ENCODE measurements around the gene KIAA1217. TPM values are rescaled to one million over a fixed set of nuclear protein-coding genes. Genes with fewer than 3 reads are reported as not detected.

The KIAA1217 gene
- polyA plus RNA-seq, 5 donors, result 46.2 to 67.2 (median 55.2) TPM

DNA sequence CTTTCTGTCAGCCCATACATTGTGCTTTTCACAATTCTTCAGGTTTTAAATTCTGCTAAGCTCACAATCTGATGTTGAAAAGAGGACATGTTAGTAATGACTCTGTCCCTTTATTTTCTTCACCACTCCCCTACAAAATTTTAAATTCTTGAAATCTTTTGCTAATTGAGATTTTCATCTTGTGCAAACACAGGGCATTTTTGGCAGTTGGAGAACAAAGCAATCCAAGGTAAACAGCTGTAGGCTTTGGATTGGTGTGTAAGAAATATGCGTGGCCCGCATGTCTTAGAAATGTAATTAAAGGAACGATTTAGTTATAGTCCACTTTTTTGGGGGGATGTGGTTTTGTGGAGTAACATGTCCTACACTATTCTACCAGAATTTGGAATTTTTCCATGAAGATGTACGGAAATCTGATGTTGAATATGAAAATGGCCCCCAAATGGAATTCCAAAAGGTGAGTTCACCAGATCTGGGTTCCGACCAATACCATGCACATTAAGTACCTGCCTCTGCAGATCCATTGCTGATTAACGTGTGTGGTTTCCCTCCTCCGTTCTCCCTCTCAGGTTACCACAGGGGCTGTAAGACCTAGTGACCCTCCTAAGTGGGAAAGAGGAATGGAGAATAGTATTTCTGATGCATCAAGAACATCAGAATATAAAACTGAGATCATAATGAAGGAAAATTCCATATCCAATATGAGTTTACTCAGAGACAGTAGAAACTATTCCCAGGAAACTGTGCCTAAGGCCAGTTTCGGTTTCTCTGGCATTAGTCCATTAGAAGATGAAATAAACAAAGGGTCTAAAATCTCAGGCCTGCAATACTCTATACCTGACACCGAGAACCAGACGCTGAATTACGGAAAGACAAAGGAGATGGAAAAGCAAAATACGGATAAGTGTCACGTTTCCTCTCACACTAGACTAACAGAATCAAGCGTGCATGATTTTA, 333.7 kb downstream of the KIAA1217 start:
- no peak for DNase-seq

DNA sequence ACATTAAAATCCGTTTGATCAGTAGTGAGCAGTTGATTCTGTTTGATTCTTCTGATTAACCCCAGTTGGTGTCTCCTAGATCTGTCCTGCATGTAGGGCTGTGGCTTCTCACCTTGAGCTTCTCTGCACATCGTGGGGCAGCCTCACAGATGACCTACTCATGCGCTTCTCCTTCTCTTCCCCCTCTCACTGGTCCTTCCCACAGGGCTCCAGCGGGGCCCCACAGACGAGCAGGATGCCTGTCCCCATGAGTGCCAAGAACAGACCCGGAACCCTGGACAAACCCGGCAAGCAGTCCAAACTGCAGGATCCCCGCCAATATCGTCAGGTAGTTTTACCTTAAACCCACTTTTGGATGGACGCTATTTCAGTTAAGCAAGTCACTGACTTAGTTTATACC, 335.8 kb downstream of the KIAA1217 start:
- no peak for DNase-seq

DNA sequence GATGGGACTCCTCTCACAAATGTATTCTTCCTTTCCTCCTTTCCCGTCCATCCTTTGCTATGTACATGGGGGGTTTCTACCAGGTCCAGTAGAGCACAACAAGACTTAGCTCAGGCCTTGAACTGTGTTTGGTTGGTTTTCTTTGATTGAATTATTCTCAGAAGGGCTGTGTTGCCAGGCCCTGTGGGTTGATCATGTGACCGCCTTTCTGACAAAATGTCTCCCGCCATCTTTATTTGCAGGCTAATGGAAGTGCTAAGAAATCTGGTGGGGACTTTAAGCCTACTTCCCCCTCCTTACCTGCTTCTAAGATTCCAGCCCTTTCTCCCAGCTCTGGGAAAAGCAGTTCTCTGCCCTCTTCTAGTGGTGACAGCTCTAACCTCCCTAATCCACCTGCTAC, 336.6 kb downstream of the KIAA1217 start:
- DNase-seq, result no peak

DNA sequence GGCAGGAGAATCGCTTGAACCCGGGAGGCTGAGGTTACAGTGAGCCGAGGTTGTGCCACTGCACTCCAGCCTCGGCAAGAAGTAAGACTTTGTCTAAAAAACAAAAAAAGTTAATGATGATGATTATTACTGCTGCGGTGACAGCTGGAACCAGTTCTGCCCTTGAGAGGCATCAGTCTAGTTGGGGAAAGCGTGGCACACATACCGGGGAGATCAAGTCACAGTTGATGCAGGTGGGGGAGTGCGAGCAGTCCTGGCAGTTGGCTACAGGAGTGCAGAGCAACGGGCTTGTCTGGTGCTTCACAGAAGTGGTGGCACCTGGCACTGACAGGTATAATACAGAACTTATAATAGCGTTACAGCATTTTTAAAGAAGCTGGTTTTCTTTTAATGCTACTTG, 341.7 kb downstream of the KIAA1217 start:
- DNase-seq, result no peak

DNA sequence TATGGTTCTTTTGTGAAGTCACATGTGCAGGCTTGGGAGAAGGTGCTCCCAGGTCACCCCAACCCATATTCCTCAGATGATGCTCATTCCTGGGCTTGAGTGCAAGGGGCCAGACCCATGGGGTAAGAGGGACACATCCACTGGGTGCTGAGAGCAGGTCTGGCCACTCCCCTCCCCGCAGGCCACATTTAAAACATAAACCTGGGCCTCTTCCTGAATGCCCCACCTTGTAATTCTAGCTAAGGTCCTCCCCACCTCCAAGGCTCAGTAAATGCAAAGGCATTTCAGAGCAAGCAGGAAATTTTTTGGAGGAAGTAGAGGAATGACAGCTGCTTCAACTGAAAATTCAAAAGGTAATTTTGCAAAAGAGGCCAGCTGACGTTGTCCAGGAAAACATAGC, 342.2 kb downstream of the KIAA1217 start:
- no peak for DNase-seq

DNA sequence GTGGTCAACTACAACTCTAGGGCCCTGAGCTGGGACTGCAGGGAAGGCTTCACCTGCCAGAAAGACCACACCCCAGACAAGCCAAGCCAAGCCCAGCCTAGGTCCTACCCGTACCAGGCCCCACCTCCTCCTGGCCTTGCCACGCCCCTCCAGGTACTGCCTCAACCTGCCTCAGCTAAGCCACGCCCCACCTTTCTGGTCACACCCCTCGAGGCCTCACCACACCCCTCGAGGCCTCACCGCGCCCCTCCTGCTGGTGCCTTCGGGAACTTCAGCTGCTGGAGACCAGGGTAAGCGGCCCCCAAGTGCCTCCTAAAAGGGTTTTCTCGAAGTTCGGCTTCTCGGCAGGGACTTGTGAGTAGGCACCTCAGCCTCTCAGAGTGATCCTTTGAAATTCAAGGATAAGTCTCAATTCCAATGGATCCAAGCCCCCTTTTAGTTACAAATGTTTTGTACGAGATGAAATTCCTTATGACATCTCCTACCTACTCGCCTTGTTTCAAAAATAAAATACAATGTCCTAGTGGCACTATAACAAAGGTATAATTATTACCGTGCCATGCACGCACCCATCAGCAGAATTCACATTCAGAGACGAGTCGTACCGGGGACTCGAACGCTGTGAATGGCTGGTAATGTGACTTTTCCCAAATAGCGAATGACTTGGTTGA, 343.5 kb downstream of the KIAA1217 start:
- DNase-seq, result no peak

DNA sequence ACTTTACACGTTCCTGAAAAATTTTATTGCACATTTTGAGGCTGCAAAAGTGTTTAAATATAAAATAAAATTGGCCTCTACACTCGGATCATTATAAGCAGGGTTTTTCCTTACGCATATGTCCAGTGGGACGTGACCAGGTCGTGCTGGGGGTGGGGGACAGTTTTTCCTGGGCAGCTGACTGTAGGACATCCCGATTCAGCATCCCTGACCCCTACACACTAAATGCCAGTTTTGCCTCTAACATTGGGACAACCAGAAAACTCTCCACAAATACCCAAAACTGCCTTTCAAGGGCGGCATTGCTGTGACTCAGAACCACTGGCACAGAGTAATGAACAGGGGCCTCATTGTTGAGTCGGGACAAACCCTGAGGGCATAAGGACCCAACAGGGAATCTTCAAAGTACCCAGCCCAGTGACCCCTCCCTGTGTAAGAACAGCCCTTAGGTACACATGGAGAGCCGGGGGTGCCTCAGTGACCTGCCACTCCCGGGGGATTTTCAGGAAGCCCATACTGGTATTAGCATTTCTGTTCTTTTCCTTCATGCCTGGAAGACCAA, 344.2 kb downstream of the KIAA1217 start:
- DNase-seq, result no peak

DNA sequence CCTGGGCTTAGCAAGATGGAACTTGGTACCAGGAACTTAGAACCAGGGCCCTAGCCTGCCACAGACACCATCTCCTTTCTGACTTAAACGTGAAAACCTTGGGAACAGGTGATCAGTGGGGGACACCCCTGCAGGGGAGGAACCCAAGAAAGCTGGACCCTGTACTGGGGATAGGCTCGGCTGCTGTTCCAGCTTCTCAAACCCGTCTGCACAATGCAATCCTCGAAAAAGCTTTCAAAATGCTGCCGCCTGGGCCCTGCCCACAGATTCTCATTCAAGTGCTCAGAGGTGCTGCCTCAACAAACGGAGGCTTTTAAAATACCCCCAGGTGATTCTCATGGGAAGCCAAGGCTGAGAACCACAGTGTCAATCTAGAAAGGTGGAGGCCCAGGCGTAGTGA, 345.1 kb downstream of the KIAA1217 start:
- DNase-seq, result no peak

DNA sequence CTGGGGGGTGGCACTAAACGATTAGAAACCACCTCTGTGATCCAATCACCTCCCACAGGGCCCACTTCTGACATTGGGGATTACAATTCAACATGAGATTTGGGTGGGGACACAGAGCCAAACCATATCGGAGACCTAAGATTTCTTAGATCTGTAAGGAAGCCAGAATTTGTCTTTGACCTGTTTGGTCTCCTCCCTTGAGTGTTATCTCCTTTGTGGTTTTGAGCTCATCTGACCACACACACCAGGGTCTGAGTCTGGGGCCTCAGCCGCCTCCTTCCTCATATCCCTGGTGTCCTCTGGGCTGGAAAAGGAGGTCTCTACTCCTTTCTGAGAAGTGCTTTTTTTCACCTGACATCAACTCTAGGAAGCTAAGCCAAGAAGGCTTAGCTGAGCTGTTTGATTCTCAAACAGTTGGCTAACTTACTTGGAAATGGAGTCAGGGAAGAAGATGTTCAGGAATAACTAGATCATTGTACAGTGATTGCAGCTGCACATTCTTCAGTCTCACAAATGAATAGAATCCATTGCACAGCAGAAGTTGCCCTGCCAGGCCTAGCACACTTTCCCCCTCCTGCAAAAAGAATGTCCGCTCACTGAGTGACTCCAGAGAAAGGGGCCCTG, 347.3 kb downstream of the KIAA1217 start:
- DNase-seq, result no peak

DNA sequence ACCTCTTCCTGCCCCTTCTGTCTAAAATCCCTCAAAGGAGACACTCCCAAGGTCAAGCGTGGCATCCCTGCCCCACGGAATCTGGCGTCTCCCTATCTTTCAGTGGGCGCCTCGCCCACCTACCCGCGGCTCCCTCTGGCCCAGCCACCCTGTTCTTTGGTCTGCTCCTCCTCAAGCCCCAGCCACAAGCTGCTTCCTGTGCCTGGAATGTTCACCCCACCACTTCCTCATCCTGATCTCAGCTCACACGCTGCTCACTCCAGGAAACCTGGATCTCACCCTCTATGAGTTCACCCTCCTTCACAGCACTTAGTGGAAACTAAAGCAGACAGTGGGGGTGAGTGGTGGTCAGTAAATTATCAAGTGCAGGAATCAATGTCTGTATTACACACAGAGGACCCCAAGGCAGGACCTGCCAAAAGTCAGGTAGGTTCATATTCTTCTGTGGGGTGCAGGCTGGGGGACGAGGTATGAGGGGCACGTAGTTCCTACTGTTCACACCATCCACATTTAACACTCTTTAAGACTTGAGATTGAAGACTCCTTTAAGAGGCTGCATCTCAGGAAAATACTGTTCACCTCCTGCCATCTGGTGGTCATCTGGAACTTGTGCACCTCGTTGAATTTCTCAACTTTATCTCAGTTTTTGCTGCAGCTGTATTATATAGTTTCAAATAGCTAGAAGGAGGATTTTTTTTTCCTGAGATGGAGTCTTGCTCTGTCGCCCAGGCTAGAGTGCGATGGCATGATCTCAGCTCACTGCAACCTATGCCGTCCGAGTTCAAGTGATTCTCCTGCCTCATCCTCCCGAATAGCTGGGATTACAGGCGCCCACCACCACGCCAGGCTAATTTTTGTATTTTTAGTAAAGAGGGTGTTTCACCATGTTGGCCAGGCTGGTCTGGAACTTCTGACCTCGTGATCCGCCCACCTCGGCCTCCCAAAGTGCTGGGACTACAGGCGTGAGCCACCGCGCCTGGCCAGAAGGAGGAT, 348.1 kb downstream of the KIAA1217 start:
- DNase-seq, result peak; percentile 30 to 51

DNA sequence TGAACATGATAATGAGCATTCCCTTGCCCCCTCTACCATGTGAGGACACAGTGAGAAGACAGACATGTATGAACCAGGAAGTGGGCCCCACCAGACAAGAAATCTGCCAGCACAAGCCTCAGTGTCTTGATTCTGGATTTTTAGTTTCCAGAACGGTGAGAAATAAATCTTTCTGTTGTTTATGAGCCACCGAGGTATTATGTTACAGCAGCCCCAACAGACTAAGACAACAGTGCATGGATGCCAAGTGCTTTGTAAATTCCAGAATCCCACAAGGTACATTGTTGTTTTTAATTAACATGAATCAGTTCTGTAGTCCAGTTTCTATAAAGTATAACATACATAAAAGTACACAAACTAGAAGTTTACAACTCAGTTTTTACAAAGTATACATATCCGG, 352.5 kb downstream of the KIAA1217 start:
- DNase-seq, result no peak

DNA sequence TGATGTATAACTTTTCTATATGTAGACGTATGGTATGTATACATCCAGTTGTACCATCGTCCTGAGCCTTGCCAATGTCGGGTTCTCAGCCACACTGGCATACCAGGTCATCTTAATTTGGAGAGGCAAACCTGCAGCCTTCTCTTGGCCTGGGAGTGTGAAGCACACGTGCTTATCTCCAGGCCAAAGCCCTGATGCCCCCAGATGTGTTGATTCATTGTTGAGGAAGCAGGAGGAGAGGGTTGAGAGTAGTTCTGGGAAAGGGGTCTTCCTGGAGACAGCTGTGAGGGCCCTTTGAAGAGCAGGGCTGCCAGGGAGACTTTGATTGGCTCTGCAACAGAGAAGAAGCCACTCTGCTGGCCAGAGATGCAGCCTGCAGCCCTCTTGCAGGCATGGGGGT, 359.1 kb downstream of the KIAA1217 start:
- no peak for DNase-seq

DNA sequence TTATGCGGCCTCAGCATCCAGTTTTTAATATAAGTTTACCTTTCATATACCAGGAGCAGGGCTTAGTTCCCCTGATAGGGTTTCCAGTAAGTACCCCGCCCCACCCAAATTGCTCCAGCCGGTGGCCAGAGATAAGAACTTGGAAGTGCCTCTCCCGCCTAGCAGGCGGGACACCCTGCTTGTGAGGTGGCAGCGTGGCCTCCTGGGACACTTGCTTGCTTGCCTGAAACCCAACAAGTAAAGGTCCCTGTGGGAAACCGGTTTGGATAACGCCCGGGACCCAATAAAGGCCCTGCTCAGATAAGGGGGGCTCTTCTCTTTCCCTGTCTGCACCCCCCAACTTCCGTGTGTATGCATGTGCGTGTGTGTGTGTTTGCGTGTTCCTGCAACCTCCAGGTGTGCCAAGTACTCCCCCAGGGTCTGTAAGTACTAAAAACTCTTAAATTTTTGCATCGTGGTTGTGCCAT, 360.4 kb downstream of the KIAA1217 start:
- DNase-seq, result no peak

DNA sequence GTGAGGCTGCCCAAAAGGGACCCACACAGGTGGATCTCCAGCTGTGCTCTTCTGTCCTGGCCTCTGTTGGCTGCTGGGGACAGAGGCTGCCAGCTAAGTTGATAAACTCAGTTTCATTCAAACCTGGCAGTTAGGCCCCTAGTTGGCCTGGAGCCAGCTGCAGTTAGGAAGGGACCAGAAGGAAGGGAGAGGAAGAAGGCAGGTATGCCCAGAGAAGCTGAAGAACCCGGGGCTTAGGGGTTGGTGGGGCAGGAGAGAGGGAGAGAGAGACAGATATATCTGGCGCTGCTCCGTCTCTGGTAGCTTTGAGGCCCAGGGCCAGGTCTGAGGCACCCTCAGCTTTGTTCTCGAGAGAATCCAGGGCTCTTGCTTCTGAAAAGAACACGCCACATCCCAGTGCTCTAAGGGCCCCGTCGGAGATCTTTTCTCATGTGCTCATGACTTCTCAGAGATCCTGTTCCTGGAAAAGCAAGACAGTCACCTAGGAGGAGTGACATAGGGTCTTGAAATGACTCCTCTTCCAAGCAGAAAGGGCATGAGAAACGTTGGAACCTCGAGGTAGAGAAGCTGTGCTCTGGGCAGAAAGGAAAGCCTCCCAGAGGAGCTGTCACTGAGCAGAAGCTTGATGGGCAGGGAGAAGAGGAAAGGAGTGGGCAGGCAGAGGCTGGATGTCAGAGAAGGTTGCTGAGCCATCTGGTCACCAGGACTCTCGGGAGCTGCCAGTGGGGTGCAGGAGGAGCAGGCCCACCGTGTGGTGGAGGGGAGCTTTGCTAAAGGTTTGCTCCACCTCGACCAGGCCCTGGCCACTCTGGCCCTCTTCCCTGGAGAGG, 361.1 kb downstream of the KIAA1217 start:
- no peak for DNase-seq

DNA sequence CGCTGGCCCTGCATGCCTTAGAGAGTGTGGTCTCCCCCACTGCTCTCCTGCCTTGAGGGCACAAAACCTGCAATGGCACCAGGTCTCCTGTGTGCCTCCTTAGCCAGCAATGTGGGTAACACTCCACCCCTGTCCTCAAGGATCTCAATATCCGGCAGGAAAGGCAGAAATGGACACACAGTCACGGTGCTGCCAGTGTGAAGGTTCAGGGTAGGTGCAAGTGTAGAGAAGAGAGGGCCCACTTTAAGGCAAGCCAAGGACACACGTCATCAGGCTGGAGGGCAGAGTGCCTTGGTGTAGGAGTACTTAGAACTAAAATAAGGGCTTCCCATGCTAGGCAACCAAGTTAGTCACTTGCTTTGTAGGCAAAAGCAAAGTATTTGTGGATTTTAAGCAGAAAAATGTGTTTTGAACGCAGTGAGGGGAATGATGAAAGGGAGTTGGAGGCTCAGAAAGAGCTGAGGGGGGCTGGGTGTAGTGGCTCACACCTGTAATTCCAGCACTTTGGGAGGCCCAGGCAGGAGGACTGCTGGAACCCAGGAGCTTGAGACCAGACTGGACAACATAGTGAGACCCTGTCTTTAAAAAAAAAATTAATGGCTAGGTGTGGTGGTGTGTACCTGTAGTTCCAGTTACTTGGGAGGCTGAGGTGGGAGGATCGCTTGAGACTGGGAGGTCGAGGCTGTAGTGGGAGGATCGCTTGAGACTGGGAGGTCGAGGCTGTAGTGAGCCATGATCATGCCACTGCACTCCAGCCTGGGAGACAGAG, 361.9 kb downstream of the KIAA1217 start:
- no peak for DNase-seq

DNA sequence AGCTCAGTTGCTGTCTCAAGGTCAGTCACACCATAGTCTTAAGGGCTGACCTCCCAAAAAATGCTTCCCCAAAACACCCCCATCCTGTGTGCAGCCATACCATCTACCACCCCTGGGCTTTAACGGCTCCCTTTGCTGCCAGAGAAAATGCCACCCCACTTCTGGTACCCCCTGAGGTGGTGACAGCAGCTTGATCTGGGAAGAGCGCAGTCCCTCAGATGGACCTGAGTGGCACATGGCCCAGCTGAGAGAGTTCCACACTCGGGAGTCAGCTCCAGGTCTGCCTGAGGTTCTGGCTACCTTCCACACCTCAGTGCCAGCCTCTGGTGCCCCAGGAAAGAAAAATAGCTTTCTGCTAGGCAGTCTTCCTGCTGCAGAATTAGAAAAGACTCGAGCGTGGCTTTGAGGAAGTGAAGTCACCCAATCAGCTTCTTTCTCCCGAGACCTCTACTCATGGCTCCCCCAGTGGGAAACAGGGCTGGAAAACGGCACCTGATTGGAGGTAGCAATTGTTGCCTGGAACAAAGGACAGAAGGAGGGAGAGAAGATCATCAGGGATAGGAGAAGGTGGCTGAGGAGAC, 363.0 kb downstream of the KIAA1217 start:
- no peak for DNase-seq

DNA sequence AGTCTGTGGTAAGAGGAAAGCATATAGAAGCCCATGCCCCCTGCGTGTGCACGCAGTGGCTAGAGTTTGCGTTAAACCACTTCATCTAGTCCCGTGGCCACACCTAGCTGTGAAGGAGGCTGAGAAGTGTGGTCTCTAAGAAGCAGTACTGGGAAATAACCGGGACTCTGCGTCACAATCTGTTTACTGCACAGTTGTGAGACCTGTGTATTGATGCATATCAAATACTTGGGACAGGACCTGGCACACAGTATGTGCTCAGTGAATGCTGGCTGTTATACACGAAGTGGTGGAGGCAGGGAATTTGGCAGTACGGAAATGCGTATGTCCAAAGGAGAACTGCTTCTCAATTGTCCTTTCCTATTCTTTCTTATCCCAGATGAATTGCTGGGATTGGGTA, 365.2 kb downstream of the KIAA1217 start:
- DNase-seq, result no peak

DNA sequence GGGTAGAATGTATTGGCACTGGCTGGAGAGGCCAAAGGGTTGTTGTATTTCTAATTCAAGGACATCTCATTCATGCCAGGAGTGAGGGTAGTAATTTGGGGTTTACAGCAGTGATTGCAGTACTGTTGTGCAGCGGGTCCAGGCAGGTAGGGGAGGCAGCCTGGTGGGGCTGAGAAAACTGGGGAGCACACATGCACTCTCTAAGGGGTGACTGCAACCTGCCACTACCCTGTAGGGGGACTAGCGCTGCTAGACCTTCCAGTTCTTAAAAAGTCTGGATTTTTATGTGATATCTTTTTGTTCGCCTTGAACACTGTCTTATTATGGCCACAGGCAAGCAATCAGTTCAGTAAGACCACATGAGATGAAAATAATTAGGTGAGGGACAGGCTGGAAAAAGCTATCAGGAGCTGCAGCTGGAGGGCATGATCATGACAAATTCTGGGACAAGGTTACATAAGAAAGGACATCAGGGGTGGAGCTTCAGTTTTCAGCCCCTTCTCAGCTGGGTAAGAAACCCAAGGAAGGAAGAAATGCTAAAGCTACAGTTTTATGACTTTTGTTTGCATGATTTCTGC, 365.7 kb downstream of the KIAA1217 start:
- DNase-seq, result no peak
